Measurements from ENCODE around the gene FEM1B. TPM values are rescaled to one million over a fixed set of nuclear protein-coding genes. Genes with fewer than 3 reads are reported as not detected.

The FEM1B gene
- total RNA-seq, 2 experiments from 2014 or later = 45.1 to 50.7 TPM

DNA sequence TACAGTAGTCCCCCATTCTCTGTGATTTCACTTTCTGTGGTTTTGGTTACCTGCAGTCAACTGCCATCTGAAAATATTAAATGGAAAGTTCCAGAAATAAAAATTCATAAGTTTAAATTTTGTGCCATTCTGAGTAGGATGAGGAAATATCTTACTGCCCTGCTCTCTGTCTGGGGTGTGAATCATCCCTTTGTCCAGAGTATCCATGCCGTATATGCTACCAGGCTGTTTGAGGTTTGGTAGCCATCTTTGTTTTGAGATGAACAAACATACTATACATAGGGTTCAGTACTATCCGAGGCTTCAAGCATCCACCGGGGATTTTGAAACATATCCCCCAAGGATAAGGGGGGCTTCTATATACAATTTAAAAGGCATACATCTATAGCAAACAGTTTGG is 16.3 kb upstream of the FEM1B start:
- H3K9me3 Mint-ChIP-seq (ENCODE audit: insufficient read depth) = no peaks in the 10 kb centered on the region
- no peak for ATAC-seq
- POLR2A ChIA-PET = no interaction called here
- H3K4me3 Mint-ChIP-seq = no peak overlapping the region
- H3K27ac Mint-ChIP-seq = no peak overlapping the region
- peaks cover 28% of the 10 kb centered on the region for H3K27me3 Mint-ChIP-seq (ENCODE audit: low read depth)
- CTCF ChIA-PET = interaction anchor here (1.0 to 1.3 kb wide), 2 partner anchors 24 to 45 kb away, joined by 3 to 6 read pairs; no protein-coding TSS in a partner anchor
- DNase-seq = no peak
- peaks cover 12% of the 10 kb centered on the region for H3K4me1 Mint-ChIP-seq (ENCODE audit: low read depth)
- H3K36me3 Mint-ChIP-seq (ENCODE audit: low read depth) = no peaks in the 10 kb centered on the region

- Mint-ChIP-seq H3K9me3 (ENCODE audit: insufficient read depth) (no peaks in the 10 kb centered on the region), H3K4me3 (no peak overlapping the region), H3K27ac (no peak overlapping the region), H3K4me1 (ENCODE audit: low read depth) (peaks cover 7% of the 10 kb centered on the region), H3K36me3 (ENCODE audit: low read depth) (no peaks in the 10 kb centered on the region), H3K27me3 (ENCODE audit: low read depth) (peaks cover 29% of the 10 kb centered on the region)
- ChIA-PET POLR2A (no interaction called here), CTCF (interaction anchor here (0.6 to 1.3 kb wide), 3 partner anchors 25 to 45 kb away, joined by 3 to 6 read pairs (median 3); no protein-coding TSS in a partner anchor)
- no peak for ATAC-seq
- DNase-seq = no peak
Observed at GRCh38 chr15:68261980-68262379, 15.6 kb upstream of the FEM1B start.

- H3K4me3 Mint-ChIP-seq = no peak overlapping the region
- CTCF ChIA-PET = interaction anchor here (0.6 to 1.4 kb wide), 4 partner anchors 25 to 44 kb away, joined by 3 to 6 read pairs (median 4); no protein-coding TSS in a partner anchor
- peaks cover 29% of the 10 kb centered on the region for H3K27me3 Mint-ChIP-seq (ENCODE audit: low read depth)
- H3K4me1 Mint-ChIP-seq (ENCODE audit: low read depth) = peaks cover 5% of the 10 kb centered on the region
- no peak overlapping the region for H3K27ac Mint-ChIP-seq
- DNase-seq (no peak), ATAC-seq (no peak)
- no peaks in the 10 kb centered on the region for H3K9me3 Mint-ChIP-seq (ENCODE audit: insufficient read depth)
- no peaks in the 10 kb centered on the region for H3K36me3 Mint-ChIP-seq (ENCODE audit: low read depth)
- POLR2A ChIA-PET = no interaction called here
Observed at GRCh38 chr15:68262514-68263356, 14.8 kb upstream of the FEM1B start.

GRCh38 chr15:68264282-68264681 is 13.3 kb upstream of the FEM1B start:
- no peak for DNase-seq
- POLR2A ChIA-PET = no interaction called here
- H3K4me1 Mint-ChIP-seq (ENCODE audit: low read depth) = peaks cover 3% of the 10 kb centered on the region
- H3K27me3 Mint-ChIP-seq (ENCODE audit: low read depth) = peaks cover 29% of the 10 kb centered on the region
- CTCF ChIA-PET = interaction anchor here (0.8 to 1.8 kb wide), 3 partner anchors 11 to 89 kb away, joined by 3 to 5 read pairs (median 5); no protein-coding TSS in a partner anchor
- H3K4me3 Mint-ChIP-seq = no peak overlapping the region
- H3K9me3 Mint-ChIP-seq (ENCODE audit: insufficient read depth) = no peaks in the 10 kb centered on the region
- H3K36me3 Mint-ChIP-seq (ENCODE audit: low read depth) = no peaks in the 10 kb centered on the region
- no peak for ATAC-seq
- no peak overlapping the region for H3K27ac Mint-ChIP-seq

- peaks cover 29% of the 10 kb centered on the region for H3K27me3 Mint-ChIP-seq (ENCODE audit: low read depth)
- H3K36me3 Mint-ChIP-seq (ENCODE audit: low read depth) = no peaks in the 10 kb centered on the region
- ATAC-seq (no peak), DNase-seq (no peak)
- no peak overlapping the region for H3K27ac Mint-ChIP-seq
- no peaks in the 10 kb centered on the region for H3K9me3 Mint-ChIP-seq (ENCODE audit: insufficient read depth)
- ChIA-PET POLR2A (no interaction called here), CTCF (interaction anchor here (1.8 kb wide), 1 partner anchor 12 kb away, joined by 5 read pairs; no protein-coding TSS in a partner anchor)
- no peak overlapping the region for H3K4me3 Mint-ChIP-seq
- no peaks in the 10 kb centered on the region for H3K4me1 Mint-ChIP-seq (ENCODE audit: low read depth)
Observed at GRCh38 chr15:68265081-68265480, 12.5 kb upstream of the FEM1B start.

GRCh38 chr15:68265674-68266073 is 11.9 kb upstream of the FEM1B start:
- no peak overlapping the region for H3K4me3 Mint-ChIP-seq
- ATAC-seq = no peak
- H3K27me3 Mint-ChIP-seq (ENCODE audit: low read depth) = peaks cover 29% of the 10 kb centered on the region
- H3K36me3 Mint-ChIP-seq (ENCODE audit: low read depth) = no peaks in the 10 kb centered on the region
- no peak for DNase-seq
- no peaks in the 10 kb centered on the region for H3K9me3 Mint-ChIP-seq (ENCODE audit: insufficient read depth)
- H3K4me1 Mint-ChIP-seq (ENCODE audit: low read depth) = no peaks in the 10 kb centered on the region
- ChIA-PET POLR2A (no interaction called here), CTCF (interaction anchor here (1.8 kb wide), 1 partner anchor 13 kb away, joined by 5 read pairs; no protein-coding TSS in a partner anchor)
- no peak overlapping the region for H3K27ac Mint-ChIP-seq

DNA sequence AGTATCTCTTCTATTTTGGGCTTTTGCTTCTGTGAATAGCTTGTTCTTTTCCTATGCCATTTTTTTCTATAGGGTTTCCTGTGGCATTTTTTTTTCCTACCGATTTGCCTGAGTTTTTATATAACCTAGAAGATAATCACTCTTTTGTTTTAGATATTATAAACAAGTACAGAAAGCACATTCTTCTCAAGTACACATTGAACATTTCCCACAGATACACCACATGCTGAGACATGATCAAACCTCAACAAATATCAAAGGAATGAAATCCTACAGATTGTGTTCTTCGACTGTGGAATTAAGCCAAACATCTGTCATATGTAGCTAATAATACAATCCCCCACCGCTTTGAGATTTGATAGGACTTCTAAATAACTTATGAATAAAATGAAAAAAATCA is 9.1 kb upstream of the FEM1B start:
- no peak overlapping the region for H3K4me3 Mint-ChIP-seq
- no peak overlapping the region for H3K27ac Mint-ChIP-seq
- DNase-seq = no peak
- ATAC-seq = no peak
- no peaks in the 10 kb centered on the region for H3K36me3 Mint-ChIP-seq (ENCODE audit: low read depth)
- no peaks in the 10 kb centered on the region for H3K9me3 Mint-ChIP-seq (ENCODE audit: insufficient read depth)
- POLR2A ChIA-PET = interaction anchor here (1.3 kb wide), 1 partner anchor 9 kb away, joined by 6 read pairs; the partner anchor contains the start of gene FEM1B
- no peaks in the 10 kb centered on the region for H3K4me1 Mint-ChIP-seq (ENCODE audit: low read depth)
- CTCF ChIA-PET = interaction anchor here (1.0 kb wide), 1 partner anchor 15 kb away, joined by 5 read pairs; no protein-coding TSS in a partner anchor
- H3K27me3 Mint-ChIP-seq (ENCODE audit: low read depth) = peaks cover 18% of the 10 kb centered on the region

DNA sequence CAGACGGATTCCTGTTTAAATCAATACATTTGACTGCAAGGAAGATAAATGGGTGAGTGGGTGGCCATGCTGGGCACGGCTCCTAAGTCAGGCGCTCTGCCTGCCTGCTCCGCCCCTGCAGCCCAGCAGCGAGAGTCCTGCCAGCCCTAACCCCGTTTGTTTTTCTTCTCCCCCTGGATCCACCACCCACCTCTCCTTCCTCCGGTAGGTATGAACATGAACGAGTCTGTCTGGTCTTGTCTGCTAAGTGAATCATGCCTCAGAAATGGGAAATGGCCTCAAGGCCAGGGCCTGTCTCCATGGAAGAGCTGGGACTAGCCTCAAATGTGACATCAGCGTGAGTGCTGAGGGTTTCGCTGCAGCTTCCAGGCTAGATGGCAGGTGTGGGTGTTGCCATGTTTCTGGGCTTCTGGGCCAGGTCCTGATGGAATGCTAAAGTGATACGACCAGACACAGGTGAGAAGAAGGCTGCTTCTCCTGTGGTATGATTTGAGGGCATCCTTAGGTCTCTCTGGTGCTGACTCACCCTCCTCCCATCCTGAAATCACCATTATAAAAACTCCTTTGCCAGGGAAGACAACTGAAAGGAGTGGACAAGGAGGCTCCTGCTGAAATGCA is 5.6 kb upstream of the FEM1B start:
- H3K4me1 Mint-ChIP-seq (ENCODE audit: low read depth) = peaks cover 6% of the 10 kb centered on the region
- H3K4me3 Mint-ChIP-seq = no peak overlapping the region
- H3K27me3 Mint-ChIP-seq (ENCODE audit: low read depth) = peaks cover 2% of the 10 kb centered on the region
- H3K9me3 Mint-ChIP-seq (ENCODE audit: insufficient read depth) = no peaks in the 10 kb centered on the region
- no peak overlapping the region for H3K27ac Mint-ChIP-seq
- ATAC-seq (no peak), DNase-seq (no peak)
- ChIA-PET CTCF (interaction anchor here (2.1 kb wide), 1 partner anchor 35 kb away, joined by 6 read pairs; no protein-coding TSS in a partner anchor), POLR2A (no interaction called here)
- no peaks in the 10 kb centered on the region for H3K36me3 Mint-ChIP-seq (ENCODE audit: low read depth)

DNA sequence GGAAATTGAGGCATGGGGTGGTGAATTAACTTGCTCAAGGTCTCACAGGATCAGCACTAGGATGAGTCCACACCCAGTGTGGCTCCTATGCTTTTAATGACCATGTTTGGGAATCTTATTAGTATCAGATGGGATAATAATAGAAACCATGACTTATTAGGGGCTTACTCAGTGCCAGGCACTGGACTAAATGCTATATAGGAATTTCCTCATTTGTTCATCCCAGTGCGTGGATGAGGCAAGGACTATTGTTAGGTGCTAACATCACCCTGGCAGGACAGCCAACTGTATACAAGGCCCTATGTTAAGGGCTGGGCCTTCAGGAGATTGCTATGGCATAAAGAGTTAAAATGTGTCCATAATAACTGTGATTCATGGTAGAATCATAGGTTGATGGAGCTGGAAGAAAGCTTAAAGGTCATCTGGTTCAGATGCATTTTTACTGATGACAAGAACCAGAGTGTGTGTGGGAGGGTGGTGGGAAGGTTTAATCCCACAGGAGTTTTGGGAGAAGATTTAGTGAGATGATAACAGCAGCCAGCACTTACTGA is 4.7 kb upstream of the FEM1B start:
- ChIA-PET CTCF (interaction anchor here (2.1 kb wide), 1 partner anchor 34 kb away, joined by 6 read pairs; no protein-coding TSS in a partner anchor), POLR2A (no interaction called here)
- Mint-ChIP-seq H3K4me3 (no peak overlapping the region), H3K27me3 (ENCODE audit: low read depth) (peaks cover 2% of the 10 kb centered on the region), H3K4me1 (ENCODE audit: low read depth) (peaks cover 9% of the 10 kb centered on the region), H3K36me3 (ENCODE audit: low read depth) (no peaks in the 10 kb centered on the region), H3K27ac (no peak overlapping the region), H3K9me3 (ENCODE audit: insufficient read depth) (no peaks in the 10 kb centered on the region)
- DNase-seq = no peak
- no peak for ATAC-seq

GRCh38 chr15:68274201-68274848 is 3.2 kb upstream of the FEM1B start:
- H3K4me1 Mint-ChIP-seq (ENCODE audit: low read depth) = peaks cover 12% of the 10 kb centered on the region
- no peak for ATAC-seq
- no peak overlapping the region for H3K4me3 Mint-ChIP-seq
- H3K27me3 Mint-ChIP-seq (ENCODE audit: low read depth) = peaks cover 2% of the 10 kb centered on the region
- POLR2A ChIA-PET = no interaction called here
- CTCF ChIA-PET = interaction anchor here (2.1 kb wide), 1 partner anchor 32 kb away, joined by 6 read pairs; no protein-coding TSS in a partner anchor
- DNase-seq = no peak
- H3K36me3 Mint-ChIP-seq (ENCODE audit: low read depth) = peaks cover 10% of the 10 kb centered on the region
- no peaks in the 10 kb centered on the region for H3K9me3 Mint-ChIP-seq (ENCODE audit: insufficient read depth)
- H3K27ac Mint-ChIP-seq = no peak overlapping the region

GRCh38 chr15:68275165-68275746 is 2.3 kb upstream of the FEM1B start:
- ATAC-seq (no peak), DNase-seq (no peak)
- peaks cover 21% of the 10 kb centered on the region for H3K4me1 Mint-ChIP-seq (ENCODE audit: low read depth)
- ChIA-PET CTCF (interaction anchor here (4.6 to 6.2 kb wide), 2 partner anchors 18 to 22 kb away, joined by 23 to 37 read pairs; no protein-coding TSS in a partner anchor), POLR2A (no interaction called here)
- H3K27ac Mint-ChIP-seq = no peak overlapping the region
- peaks cover 16% of the 10 kb centered on the region for H3K36me3 Mint-ChIP-seq (ENCODE audit: low read depth)
- no peak overlapping the region for H3K4me3 Mint-ChIP-seq
- peaks cover 2% of the 10 kb centered on the region for H3K27me3 Mint-ChIP-seq (ENCODE audit: low read depth)
- H3K9me3 Mint-ChIP-seq (ENCODE audit: insufficient read depth) = no peaks in the 10 kb centered on the region
